ENCODE data around the gene PSAPL1. TPM values are rescaled to one million over a fixed set of nuclear protein-coding genes. Genes with fewer than 3 reads are reported as not detected.

The PSAPL1 gene
- total and polyA plus RNA-seq, 2 of the 8 experiments (the other 6 are each of a cell fraction or from before 2014, with no cell fraction given) = 0.03 TPM; not detected in 1

- TF ChIP-seq HDAC2 (IDR thresholded peaks at IDR 0.05; ENCODE audit: borderline replicate concordance in 1 of 2, low read depth in 2 of 2, low read length in 2 of 2) (no peak), CREB1 (IDR thresholded peaks at IDR 0.05) (no peak), ATF3 (IDR thresholded peaks at IDR 0.05; ENCODE audit: insufficient read depth, low read depth, low read length) (no peak)
Measured at GRCh38 chr4:7395645-7396044, 39.1 kb downstream of the PSAPL1 start (continued).

All from H1 (cell line).